Measurements from ENCODE around the gene GSK3A.

DNA sequence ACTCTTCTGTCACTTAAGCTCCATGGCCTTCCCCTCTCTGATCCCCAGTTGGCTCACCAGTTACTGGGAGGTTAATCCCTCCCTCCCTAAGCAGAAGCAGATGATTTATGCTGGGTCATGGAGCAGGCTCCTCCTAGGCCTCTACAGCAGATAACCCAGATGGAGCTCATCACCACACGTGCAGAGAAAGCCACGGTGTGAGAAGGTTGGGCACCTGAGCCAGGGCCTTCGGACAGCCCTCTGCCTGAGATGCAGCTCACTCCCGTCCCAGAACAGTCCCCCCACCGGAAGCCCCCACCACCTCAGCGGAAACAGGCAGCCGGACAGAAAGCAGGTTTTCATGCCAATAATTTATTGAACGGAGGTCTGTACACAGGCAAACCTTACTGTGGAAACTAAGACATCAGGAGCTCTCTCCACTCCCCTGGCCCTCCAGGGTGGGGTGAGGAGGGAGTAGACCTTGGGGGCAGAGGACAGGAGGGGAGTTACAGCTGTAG lies 12.5 kb downstream of the GSK3A start:
- TF ChIP-seq, protein P1, sequence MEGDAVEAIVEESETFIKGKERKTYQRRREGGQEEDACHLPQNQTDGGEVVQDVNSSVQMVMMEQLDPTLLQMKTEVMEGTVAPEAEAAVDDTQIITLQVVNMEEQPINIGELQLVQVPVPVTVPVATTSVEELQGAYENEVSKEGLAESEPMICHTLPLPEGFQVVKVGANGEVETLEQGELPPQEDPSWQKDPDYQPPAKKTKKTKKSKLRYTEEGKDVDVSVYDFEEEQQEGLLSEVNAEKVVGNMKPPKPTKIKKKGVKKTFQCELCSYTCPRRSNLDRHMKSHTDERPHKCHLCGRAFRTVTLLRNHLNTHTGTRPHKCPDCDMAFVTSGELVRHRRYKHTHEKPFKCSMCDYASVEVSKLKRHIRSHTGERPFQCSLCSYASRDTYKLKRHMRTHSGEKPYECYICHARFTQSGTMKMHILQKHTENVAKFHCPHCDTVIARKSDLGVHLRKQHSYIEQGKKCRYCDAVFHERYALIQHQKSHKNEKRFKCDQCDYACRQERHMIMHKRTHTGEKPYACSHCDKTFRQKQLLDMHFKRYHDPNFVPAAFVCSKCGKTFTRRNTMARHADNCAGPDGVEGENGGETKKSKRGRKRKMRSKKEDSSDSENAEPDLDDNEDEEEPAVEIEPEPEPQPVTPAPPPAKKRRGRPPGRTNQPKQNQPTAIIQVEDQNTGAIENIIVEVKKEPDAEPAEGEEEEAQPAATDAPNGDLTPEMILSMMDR (conservative IDR thresholded peaks at IDR 0.05; ENCODE audit: low read depth, low read length), result no peak
- no peak for TF ChIP-seq EZH2 (IDR thresholded peaks at IDR 0.05; ENCODE audit: borderline replicate concordance, low read depth, low read length, poor library complexity, severe bottlenecking)
